Fibroblast of lung (primary cell): Measurements from ENCODE around the gene SERF2. TPM values are rescaled to one million over a fixed set of nuclear protein-coding genes. Genes with fewer than 3 reads are reported as not detected.
"Not testable (repeated sequence)": the region's sequence is repeated elsewhere in the genome, so short reads cannot be mapped to it uniquely, and the experiment has no call there.

Experiments
- DNase-seq, 2 donors: peaks; one replicate each; pipeline versions ENCODE4 v3.0.0 to v3.0.0-alpha.2; 2010; ENCODE audit warnings: low read depth in 2 of 2
- H2AFZ ChIP-seq: 2 replicates; pipeline ENCODE4 v1.5.1; 2012; ENCODE audit warnings: low read length, control low read depth, inconsistent platforms
- H3K27ac ChIP-seq: 2 replicates; pipeline ENCODE4 v1.5.1; 2011; ENCODE audit warnings: low read length, control low read depth; ENCODE audit not compliant: insufficient read depth
- H3K27me3 ChIP-seq: 2 replicates; pipeline ENCODE4 v1.5.1; 2011; ENCODE audit warnings: mild to moderate bottlenecking, low read length; ENCODE audit not compliant: control insufficient read depth, insufficient read depth
- H3K36me3 ChIP-seq: 2 replicates; pipeline ENCODE4 v1.5.1; 2011; ENCODE audit warnings: low read length; ENCODE audit not compliant: control insufficient read depth, insufficient read depth
- H3K4me1 ChIP-seq: 2 replicates; pipeline ENCODE4 v1.5.1; 2011; ENCODE audit warnings: low read length; ENCODE audit not compliant: control insufficient read depth, insufficient read depth; ENCODE audit errors: extremely low read depth
- H3K4me2 ChIP-seq: 2 replicates; pipeline ENCODE4 v1.5.1; 2011; ENCODE audit warnings: low read length, control low read depth; ENCODE audit not compliant: insufficient read depth; ENCODE audit errors: extremely low read depth
- H3K4me3 ChIP-seq, 4 experiments: fragments of 200-600 bp in 1 of 4; sonication (generic) in 1 of 4; replicated peaks in 1 of 4; 2 replicates each; pipeline ENCODE4 v1.5.1; 2011 to 2016; ENCODE audit warnings: low read length in 4 of 4, low read depth in 3 of 4, mild to moderate bottlenecking in 3 of 4, control low read depth in 2 of 4, inconsistent platforms in 1 of 4, mixed read lengths in 1 of 4; ENCODE audit not compliant: insufficient read depth in 1 of 4; ENCODE audit errors: control extremely low read depth in 1 of 4
- H3K79me2 ChIP-seq: 2 replicates; pipeline ENCODE4 v1.5.1; 2012; ENCODE audit warnings: mild to moderate bottlenecking, low read length, inconsistent platforms; ENCODE audit not compliant: control insufficient read depth, insufficient read depth
- H3K9ac ChIP-seq: 2 replicates; pipeline ENCODE4 v1.5.1; 2011; ENCODE audit warnings: mild to moderate bottlenecking, low read length, control low read depth; ENCODE audit not compliant: insufficient read depth
- H3K9me3 ChIP-seq: 2 replicates; pipeline ENCODE4 v1.5.1; 2012; ENCODE audit warnings: low read depth, low read length; ENCODE audit not compliant: control insufficient read depth, insufficient read depth
- H4K20me1 ChIP-seq: 2 replicates; pipeline ENCODE4 v1.5.1; 2011; ENCODE audit warnings: low read length; ENCODE audit not compliant: control insufficient read depth, insufficient read depth; ENCODE audit errors: extremely low read depth
- EZH2 ChIP-seq: IDR thresholded peaks from 2 replicates; pipeline ENCODE4 v1.5.1; 2012; ENCODE audit warnings: low read length, control low read depth, mild to moderate bottlenecking; ENCODE audit errors: missing control alignments
- polyA plus RNA-seq, 2 donors: library from polyadenylated mRNA; depleted of rRNA in 1 of 2; stranded (reverse) in 1 of 2; unstranded in 1 of 2; fragments of >200 nt; gene quantifications; 2 replicates each; pipeline ENCODE4 v1.2.1, GENCODE V29; 2011 to 2012; ENCODE audit warnings: missing spikeins in 1 of 2
- total RNA-seq: library from RNA; depleted of rRNA; stranded (reverse); fragments of >200 nt; gene quantifications from 2 replicates; pipeline ENCODE4 v1.2.1, GENCODE V29; 2014
- TF ChIP-seq, protein P1 (sequence below), 2 donors: IDR thresholded peaks in 1 of 2; conservative IDR thresholded peaks in 1 of 2; 1 replicate in 1 of 2; 2 replicates in 1 of 2; pipeline ENCODE4 v1.5.1; 2011 to 2012; ENCODE audit warnings: low read length in 2 of 2, control low read depth in 1 of 2, inconsistent platforms in 1 of 2, low read depth in 1 of 2, mild to moderate bottlenecking in 1 of 2

Gene SERF2
- total and polyA plus RNA-seq, 2 donors (not counting 1 experiment from before 2014, with no cell fraction given): 371 to 1,159 TPM

DNA sequence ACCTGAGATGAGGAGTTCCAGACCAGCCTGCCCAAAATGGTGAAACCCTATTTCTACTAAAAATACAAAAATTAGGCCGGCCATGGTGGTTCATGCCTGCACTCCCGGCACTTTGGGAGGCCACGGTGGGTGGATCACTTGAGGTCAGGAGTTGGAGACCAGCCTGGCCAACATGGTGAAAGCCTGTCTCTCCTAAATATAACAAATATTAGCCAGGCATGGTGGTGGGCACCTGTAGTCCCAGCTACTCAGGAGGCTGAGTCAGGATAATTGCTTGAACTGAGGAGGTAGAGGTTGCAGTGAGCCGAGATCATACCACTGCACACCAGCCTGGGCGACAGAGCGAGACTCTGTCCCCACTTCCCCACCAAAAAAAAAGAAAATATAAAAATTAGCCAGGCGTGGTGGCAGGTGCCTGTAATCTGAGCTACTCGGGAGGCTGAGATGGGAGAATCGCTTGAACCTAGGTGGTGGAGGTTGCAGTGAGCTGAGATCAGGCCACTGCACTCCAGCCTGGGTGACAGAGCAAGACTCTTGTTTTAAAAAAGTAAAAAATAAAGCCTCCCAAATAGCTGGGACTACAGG is 38.7 kb downstream of the SERF2 start:
- H3K4me3 ChIP-seq, H3K4me1 ChIP-seq, H3K9ac ChIP-seq, H3K4me2 ChIP-seq, H2AFZ ChIP-seq, DNase-seq, H3K36me3 ChIP-seq, H3K27me3 ChIP-seq, H3K27ac ChIP-seq, H3K9me3 ChIP-seq, H4K20me1 ChIP-seq: not testable (repeated sequence)
- H3K79me2 ChIP-seq: peaks cover 29% of the 10 kb centered on the region

DNA sequence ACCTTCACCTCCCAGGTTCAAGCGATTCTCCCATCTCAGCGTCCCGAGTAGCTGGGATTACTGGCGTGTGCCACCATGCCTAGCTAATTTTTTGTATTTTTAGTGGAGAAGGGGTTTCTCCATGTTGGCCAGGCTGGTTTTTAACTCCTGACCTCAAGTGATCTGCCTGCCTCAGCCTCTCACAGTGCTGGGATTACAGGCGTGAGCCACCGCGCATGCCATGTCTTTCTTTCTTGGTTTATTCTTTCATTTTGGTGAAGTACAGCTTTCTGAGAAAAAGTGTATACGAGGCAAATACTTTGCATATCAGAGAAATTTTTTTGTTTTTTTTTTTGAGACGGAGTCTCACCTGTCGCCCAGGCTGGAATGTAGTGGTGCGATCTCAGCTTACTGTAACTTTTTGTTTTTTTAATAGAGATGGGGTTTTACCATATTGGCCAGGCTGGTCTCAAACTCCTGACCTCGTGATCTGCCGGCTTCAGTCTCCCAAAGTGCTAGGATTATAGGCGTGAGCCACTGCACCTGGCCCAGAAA is 39.5 kb downstream of the SERF2 start:
- not testable (repeated sequence) for H3K4me1 ChIP-seq, H3K4me3 ChIP-seq, H4K20me1 ChIP-seq, H3K27ac ChIP-seq, DNase-seq, H3K9me3 ChIP-seq, H3K9ac ChIP-seq, H3K4me2 ChIP-seq, H2AFZ ChIP-seq, H3K36me3 ChIP-seq, H3K27me3 ChIP-seq
- H3K79me2 ChIP-seq: peaks cover 29% of the 10 kb centered on the region

DNA sequence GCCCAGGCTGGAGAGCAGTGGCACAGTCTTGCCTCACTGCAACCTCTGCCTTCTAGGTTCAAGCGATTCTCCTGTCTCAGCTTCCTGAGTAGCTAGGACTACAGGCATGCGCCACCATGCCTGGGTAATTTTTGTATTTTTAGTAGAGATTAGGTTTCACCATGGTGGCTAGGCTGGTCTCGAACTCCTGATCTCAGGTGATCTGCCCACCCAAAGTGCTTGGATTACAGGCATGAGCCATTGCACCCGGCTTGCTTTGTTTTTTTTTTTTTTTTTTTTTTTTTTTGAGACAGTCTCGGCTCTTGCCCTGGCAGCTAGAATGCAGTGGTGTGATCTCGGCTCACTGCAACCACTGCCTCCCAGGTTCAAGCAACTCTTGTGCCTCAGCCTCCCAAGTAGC is 40.4 kb downstream of the SERF2 start:
- H3K27me3 ChIP-seq, H3K9ac ChIP-seq, H3K36me3 ChIP-seq, DNase-seq, H3K9me3 ChIP-seq, H4K20me1 ChIP-seq, H3K4me2 ChIP-seq, H3K4me1 ChIP-seq, H3K4me3 ChIP-seq, H3K27ac ChIP-seq: not testable (repeated sequence)
- peak overlapping the region; percentile 30 for H2AFZ ChIP-seq
- H3K79me2 ChIP-seq: peaks cover 22% of the 10 kb centered on the region

DNA sequence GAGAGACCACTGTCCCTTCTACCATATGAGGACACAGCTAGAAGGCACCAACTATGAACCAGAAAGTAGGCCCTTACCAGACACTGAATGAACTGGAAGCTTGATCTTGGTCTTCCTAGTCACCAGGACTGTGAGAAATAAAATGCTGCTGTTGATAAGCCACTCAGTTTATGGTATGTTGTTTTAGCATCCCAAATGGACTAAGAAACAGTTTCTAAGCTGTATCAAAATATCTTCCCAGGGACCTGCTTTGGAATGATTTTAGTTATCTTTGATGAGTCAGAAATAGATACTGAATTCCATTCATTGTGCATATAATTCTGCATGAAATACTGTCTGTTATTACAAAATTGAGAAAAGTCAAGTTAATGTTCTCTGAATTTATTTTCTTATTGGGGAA is 53.3 kb downstream of the SERF2 start:
- Histone ChIP-seq H4K20me1 (no peaks in the 10 kb centered on the region), H3K79me2 (no peaks in the 10 kb centered on the region), H2AFZ (no peak overlapping the region), H3K9me3 (no peaks in the 10 kb centered on the region), H3K9ac (no peak overlapping the region), H3K27ac (no peak overlapping the region), H3K4me2 (no peak overlapping the region), H3K36me3 (no peaks in the 10 kb centered on the region), H3K27me3 (no peaks in the 10 kb centered on the region), H3K4me1 (no peaks in the 10 kb centered on the region), H3K4me3 (no peak overlapping the region)
- no peak for TF ChIP-seq EZH2
- TF ChIP-seq, protein P1, sequence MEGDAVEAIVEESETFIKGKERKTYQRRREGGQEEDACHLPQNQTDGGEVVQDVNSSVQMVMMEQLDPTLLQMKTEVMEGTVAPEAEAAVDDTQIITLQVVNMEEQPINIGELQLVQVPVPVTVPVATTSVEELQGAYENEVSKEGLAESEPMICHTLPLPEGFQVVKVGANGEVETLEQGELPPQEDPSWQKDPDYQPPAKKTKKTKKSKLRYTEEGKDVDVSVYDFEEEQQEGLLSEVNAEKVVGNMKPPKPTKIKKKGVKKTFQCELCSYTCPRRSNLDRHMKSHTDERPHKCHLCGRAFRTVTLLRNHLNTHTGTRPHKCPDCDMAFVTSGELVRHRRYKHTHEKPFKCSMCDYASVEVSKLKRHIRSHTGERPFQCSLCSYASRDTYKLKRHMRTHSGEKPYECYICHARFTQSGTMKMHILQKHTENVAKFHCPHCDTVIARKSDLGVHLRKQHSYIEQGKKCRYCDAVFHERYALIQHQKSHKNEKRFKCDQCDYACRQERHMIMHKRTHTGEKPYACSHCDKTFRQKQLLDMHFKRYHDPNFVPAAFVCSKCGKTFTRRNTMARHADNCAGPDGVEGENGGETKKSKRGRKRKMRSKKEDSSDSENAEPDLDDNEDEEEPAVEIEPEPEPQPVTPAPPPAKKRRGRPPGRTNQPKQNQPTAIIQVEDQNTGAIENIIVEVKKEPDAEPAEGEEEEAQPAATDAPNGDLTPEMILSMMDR (conservative IDR thresholded peaks at IDR 0.05 in 1 of 2, IDR thresholded peaks at IDR 0.05 in 1 of 2; ENCODE audit: low read depth in 1 of 2, low read length in 2 of 2): no peak
- DNase-seq: peak in 1 of 2 donors; percentile 20

Other genes starting within 250 kb of the SERF2 start
- gene PPIP5K1, start 202.1 kb upstream of the SERF2 start, total RNA-seq: 27.0 and 40.8 TPM in 2 replicates
- gene PPIP5K1, start 202.1 kb upstream of the SERF2 start, polyA plus RNA-seq: 19.6 and 21.2 TPM in 2 replicates
- not detected in 2 replicates for gene CKMT1B, start 198.3 kb upstream of the SERF2 start, total RNA-seq
- 0.03 TPM in 1 of 2 replicates, not detected in the other for gene CKMT1B, start 198.3 kb upstream of the SERF2 start, polyA plus RNA-seq
- gene STRC, start 173.5 kb upstream of the SERF2 start, total RNA-seq: under 0.01 and 0.17 TPM in 2 replicates
- gene STRC, start 173.5 kb upstream of the SERF2 start, polyA plus RNA-seq: not detected in 2 replicates
- gene CATSPER2, start 143.5 kb upstream of the SERF2 start, total RNA-seq: 1.0 and 2.3 TPM in 2 replicates
- gene CATSPER2, start 143.5 kb upstream of the SERF2 start, polyA plus RNA-seq: 0.84 and 0.85 TPM in 2 replicates
- not detected in 2 replicates for gene CKMT1A, start 98.5 kb upstream of the SERF2 start, total RNA-seq
- 0.03 TPM in 1 of 2 replicates, not detected in the other for gene CKMT1A, start 98.5 kb upstream of the SERF2 start, polyA plus RNA-seq
- 89.1 and 120 TPM in 2 replicates for gene PDIA3, start 45.9 kb upstream of the SERF2 start, total RNA-seq
- 359 and 528 TPM in 2 replicates for gene PDIA3, start 45.9 kb upstream of the SERF2 start, polyA plus RNA-seq
- gene ELL3, start 15.4 kb upstream of the SERF2 start, total RNA-seq: 6.7 and 10.1 TPM in 2 replicates
- 0.86 and 1.5 TPM in 2 replicates for gene ELL3, start 15.4 kb upstream of the SERF2 start, polyA plus RNA-seq
- gene SERINC4, start 7.9 kb downstream of the SERF2 start, total RNA-seq: under 0.01 and 0.17 TPM in 2 replicates
- gene SERINC4, start 7.9 kb downstream of the SERF2 start, polyA plus RNA-seq: 0.06 and 0.08 TPM in 2 replicates
- gene HYPK, start 8.3 kb downstream of the SERF2 start, total RNA-seq: 8.6 and 9.2 TPM in 2 replicates
- 8.7 and 12.8 TPM in 2 replicates for gene HYPK, start 8.3 kb downstream of the SERF2 start, polyA plus RNA-seq
- 28.4 and 31.1 TPM in 2 replicates for gene MFAP1, start 32.4 kb downstream of the SERF2 start, total RNA-seq
- gene MFAP1, start 32.4 kb downstream of the SERF2 start, polyA plus RNA-seq: 41.4 and 45.0 TPM in 2 replicates
- gene WDR76, start 34.7 kb downstream of the SERF2 start, total RNA-seq: 4.6 and 5.8 TPM in 2 replicates
- gene WDR76, start 34.7 kb downstream of the SERF2 start, polyA plus RNA-seq: 11.6 and 22.4 TPM in 2 replicates